ENCODE measurements around the gene CD40LG.

The CD40LG gene

GRCh38 chrX:136647677-136648360 is at the start of gene CD40LG:
CD40LG (plus strand) TSS chrX:136648158; CDS start chrX:136648249, 91 bp downstream.
- DNase-seq (ENCODE audit: extremely low read depth in 1 of 2, low read depth in 1 of 2): no peak

GRCh38 chrX:136598631-136599030 is 49.3 kb upstream of the CD40LG start:
- no peak for DNase-seq (ENCODE audit: extremely low read depth in 1 of 2, low read depth in 1 of 2)

- no peak for DNase-seq (ENCODE audit: extremely low read depth in 1 of 2, low read depth in 1 of 2)
Observed at GRCh38 chrX:136600059-136600458, 47.9 kb upstream of the CD40LG start.

GRCh38 chrX:136607236-136607635 is 40.7 kb upstream of the CD40LG start:
- DNase-seq (ENCODE audit: extremely low read depth in 1 of 2, low read depth in 1 of 2): no peak

GRCh38 chrX:136608295-136608933 is 39.5 kb upstream of the CD40LG start:
- DNase-seq (ENCODE audit: extremely low read depth in 1 of 2, low read depth in 1 of 2): no peak

- DNase-seq (ENCODE audit: extremely low read depth in 1 of 2, low read depth in 1 of 2): no peak
Observed at GRCh38 chrX:136616987-136617685, 30.8 kb upstream of the CD40LG start.

GRCh38 chrX:136619899-136620505 is 28.0 kb upstream of the CD40LG start:
- no peak for DNase-seq (ENCODE audit: extremely low read depth in 1 of 2, low read depth in 1 of 2)

- no peak for DNase-seq (ENCODE audit: extremely low read depth in 1 of 2, low read depth in 1 of 2)
Observed at GRCh38 chrX:136620780-136621179, 27.2 kb upstream of the CD40LG start.

- no peak for DNase-seq (ENCODE audit: extremely low read depth in 1 of 2, low read depth in 1 of 2)
Observed at GRCh38 chrX:136622568-136622967, 25.4 kb upstream of the CD40LG start.

- DNase-seq (ENCODE audit: extremely low read depth in 1 of 2, low read depth in 1 of 2): no peak
Observed at GRCh38 chrX:136623396-136623795, 24.6 kb upstream of the CD40LG start.

GRCh38 chrX:136625246-136625645 is 22.7 kb upstream of the CD40LG start:
- DNase-seq (ENCODE audit: extremely low read depth in 1 of 2, low read depth in 1 of 2): no peak

GRCh38 chrX:136626237-136626636 is 21.7 kb upstream of the CD40LG start:
- DNase-seq (ENCODE audit: extremely low read depth in 1 of 2, low read depth in 1 of 2): no peak

GRCh38 chrX:136626891-136627290 is 21.1 kb upstream of the CD40LG start:
- DNase-seq (ENCODE audit: extremely low read depth in 1 of 2, low read depth in 1 of 2): no peak

- no peak for DNase-seq (ENCODE audit: extremely low read depth in 1 of 2, low read depth in 1 of 2)
Observed at GRCh38 chrX:136627409-136627808, 20.5 kb upstream of the CD40LG start.

GRCh38 chrX:136629084-136629750 is 18.7 kb upstream of the CD40LG start:
- no peak for DNase-seq (ENCODE audit: extremely low read depth in 1 of 2, low read depth in 1 of 2)

GRCh38 chrX:136630881-136631280 is 17.1 kb upstream of the CD40LG start:
- no peak for DNase-seq (ENCODE audit: extremely low read depth in 1 of 2, low read depth in 1 of 2)

GRCh38 chrX:136635235-136635634 is 12.7 kb upstream of the CD40LG start:
- DNase-seq (ENCODE audit: extremely low read depth in 1 of 2, low read depth in 1 of 2): no peak

- no peak for DNase-seq (ENCODE audit: extremely low read depth in 1 of 2, low read depth in 1 of 2)
Observed at GRCh38 chrX:136636121-136636520, 11.8 kb upstream of the CD40LG start.

GRCh38 chrX:136639506-136640176 is 8.3 kb upstream of the CD40LG start:
- DNase-seq (ENCODE audit: extremely low read depth in 1 of 2, low read depth in 1 of 2): no peak

- DNase-seq (ENCODE audit: extremely low read depth in 1 of 2, low read depth in 1 of 2): no peak
Observed at GRCh38 chrX:136643243-136643642, 4.7 kb upstream of the CD40LG start.
